RPMI7951 (cell line): Measurements from ENCODE around the gene DMPK. TPM values are rescaled to one million over a fixed set of nuclear protein-coding genes. Genes with fewer than 3 reads are reported as not detected.

Experiments
- DNase-seq: peaks from one replicate; pipeline ENCODE4 v3.0.0-alpha.2; 2012; ENCODE audit warnings: low read depth
- total RNA-seq: library from RNA; depleted of rRNA; stranded (reverse); fragments of >200 nt; shearing (Covaris generic); gene quantifications from 2 replicates; pipeline ENCODE4 v1.2.3, GENCODE V29; 2014; rRNA removed

Gene DMPK, protein sequence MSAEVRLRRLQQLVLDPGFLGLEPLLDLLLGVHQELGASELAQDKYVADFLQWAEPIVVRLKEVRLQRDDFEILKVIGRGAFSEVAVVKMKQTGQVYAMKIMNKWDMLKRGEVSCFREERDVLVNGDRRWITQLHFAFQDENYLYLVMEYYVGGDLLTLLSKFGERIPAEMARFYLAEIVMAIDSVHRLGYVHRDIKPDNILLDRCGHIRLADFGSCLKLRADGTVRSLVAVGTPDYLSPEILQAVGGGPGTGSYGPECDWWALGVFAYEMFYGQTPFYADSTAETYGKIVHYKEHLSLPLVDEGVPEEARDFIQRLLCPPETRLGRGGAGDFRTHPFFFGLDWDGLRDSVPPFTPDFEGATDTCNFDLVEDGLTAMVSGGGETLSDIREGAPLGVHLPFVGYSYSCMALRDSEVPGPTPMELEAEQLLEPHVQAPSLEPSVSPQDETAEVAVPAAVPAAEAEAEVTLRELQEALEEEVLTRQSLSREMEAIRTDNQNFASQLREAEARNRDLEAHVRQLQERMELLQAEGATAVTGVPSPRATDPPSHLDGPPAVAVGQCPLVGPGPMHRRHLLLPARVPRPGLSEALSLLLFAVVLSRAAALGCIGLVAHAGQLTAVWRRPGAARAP
- total RNA-seq = 9.3 and 11.1 TPM in 2 replicates

GRCh38 chr19:45782162-45782691, at the start of gene DMPK:
Gene DMPK (minus strand): TSS chr19:45782490. CDS start chr19:45782352, 138 bp downstream.
- peak; percentile 41 for DNase-seq

GRCh38 chr19:45828945-45829344, 46.7 kb upstream of the DMPK start:
- no peak for DNase-seq

DNA sequence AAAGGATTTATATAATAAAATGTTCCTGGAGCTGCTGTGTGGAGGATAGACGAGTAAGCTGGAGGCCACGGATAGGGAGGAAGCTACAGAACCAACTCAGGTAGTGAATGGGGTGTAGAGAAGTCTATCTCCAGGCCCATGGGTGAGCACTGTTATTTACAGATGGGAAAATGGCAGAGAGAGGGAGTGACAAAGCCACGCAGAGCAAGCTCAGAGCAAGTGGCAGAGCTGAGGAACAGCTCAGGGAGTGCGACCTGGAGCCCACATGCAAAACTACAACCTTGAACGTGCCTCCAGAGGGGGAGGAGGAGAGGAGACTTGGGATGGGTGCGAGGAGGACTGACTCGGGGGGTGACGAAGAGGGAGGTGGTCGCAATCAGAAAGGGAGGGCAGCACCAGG, 46.2 kb upstream of the DMPK start:
- no peak for DNase-seq

GRCh38 chr19:45827459-45828093, 45.3 kb upstream of the DMPK start:
- no peak for DNase-seq

GRCh38 chr19:45826934-45827333, 44.6 kb upstream of the DMPK start:
- DNase-seq = no peak

- DNase-seq = no peak
Measured at GRCh38 chr19:45825917-45826893, 43.9 kb upstream of the DMPK start.

- no peak for DNase-seq
Measured at GRCh38 chr19:45825263-45825605, 42.9 kb upstream of the DMPK start.

DNA sequence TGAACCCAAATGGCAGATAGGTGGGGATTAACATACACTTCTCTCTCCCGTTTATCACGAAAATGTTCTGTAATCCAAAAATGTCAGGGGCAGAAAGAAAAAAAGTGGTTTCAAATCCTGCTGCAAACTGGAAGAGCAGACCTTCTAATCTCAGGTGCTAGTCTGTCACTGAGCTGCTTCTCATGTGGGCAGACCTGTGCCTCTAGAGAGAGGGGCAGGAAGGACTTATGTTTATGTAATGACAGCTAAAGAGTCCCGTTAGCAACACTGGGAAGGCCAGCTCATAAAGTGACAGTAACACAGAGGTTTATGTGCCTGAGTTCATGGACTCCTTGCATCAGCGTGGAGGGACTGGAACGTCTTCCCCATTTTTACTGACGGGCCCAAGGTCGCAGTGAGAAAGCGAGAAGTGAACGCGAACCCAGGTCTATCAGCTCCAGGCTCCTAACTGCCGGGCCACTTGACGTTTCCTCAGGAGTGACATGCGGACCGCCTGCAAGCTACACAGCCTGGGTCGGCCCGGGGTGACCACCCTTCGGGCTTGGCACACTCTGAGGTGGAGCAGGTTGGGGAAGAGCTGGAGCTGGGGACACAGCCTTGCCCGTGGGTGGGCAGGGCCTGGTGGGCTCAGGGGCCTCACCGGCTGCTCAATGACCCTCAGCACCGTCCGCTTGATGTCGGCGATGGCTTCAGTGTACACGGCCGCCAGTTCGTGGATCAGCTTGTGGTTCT, 42.4 kb upstream of the DMPK start:
- no peak for DNase-seq

DNA sequence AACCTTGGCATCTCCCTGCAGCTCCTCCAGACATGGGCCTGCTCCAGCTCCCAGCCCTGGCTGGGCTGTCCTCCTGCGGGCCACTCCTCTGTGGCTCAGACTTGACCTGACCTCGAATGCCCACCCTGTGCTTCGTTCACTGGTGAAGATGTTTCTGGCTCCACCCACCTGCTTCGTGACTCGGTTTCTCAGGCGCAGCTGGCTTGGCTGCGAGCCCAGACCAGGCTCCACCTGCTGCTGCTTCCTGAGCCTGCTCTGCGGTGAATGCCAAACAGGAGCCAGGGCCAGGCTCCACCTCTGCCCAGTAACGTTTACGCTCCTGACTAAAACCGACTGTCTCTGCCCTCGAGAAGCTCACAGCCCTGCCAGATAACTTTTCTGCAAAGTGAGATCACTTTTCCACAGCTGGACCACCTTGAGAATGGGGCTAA, 41.8 kb upstream of the DMPK start:
- no peak for DNase-seq

GRCh38 chr19:45823182-45823581, 40.9 kb upstream of the DMPK start:
- no peak for DNase-seq

DNA sequence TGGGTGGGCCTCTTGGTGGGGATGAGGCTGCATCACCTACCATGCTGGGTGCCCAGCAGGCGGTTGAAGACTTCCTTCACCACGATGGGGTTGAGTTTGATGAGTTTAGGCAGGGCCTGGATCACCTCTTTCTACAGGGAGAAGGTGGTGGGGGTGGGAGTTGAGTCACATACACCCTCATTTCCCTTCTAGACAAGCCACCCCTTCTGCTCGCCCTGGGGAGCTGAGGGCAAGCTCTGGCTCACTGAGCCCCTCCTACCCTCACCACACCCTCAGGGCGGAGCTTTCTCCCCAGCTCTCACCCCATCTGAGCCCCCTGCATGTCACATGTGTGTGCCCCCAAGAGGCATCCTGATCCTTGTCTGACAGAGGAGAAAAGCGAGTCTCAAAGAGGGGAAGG, 40.4 kb upstream of the DMPK start:
- DNase-seq = no peak

GRCh38 chr19:45821570-45821969, 39.3 kb upstream of the DMPK start:
- no peak for DNase-seq

- no peak for DNase-seq
Measured at GRCh38 chr19:45821103-45821521, 38.8 kb upstream of the DMPK start.

DNA sequence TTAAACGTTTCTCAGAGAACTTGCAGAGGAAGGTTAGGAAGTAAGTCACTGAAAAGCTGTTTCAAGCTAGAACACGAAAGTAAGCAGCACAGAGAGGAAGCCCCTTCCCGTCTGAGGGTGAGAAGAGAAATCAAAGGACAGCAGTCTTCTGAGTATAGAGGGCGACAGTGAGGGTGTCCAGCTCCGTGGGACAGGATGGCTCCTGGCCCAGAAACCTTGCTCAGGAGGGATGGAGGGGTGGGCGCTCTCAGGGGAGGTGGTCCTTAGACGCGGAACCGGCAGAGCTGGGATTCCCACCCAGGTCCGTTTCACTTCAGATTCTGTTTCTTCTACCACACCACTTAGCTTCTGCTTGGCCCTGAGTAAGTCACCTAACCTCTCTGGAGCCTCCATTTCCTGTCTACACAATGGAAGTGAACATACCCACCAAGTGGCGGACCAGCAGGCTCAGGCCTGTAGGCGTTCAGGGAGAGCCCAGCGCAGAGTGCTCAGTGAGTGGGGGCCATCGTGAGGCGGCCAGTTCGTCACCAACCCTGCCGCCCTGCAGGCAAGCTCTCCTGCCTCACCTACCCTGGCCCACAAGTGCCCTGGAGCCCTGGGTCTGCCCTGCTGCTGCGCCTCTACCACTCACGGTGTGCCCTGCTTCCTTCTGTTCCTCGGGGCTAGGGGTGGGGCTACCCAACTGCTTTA, 38.3 kb upstream of the DMPK start:
- DNase-seq = no peak

- no peak for DNase-seq
Measured at GRCh38 chr19:45819769-45820168, 37.5 kb upstream of the DMPK start.

DNA sequence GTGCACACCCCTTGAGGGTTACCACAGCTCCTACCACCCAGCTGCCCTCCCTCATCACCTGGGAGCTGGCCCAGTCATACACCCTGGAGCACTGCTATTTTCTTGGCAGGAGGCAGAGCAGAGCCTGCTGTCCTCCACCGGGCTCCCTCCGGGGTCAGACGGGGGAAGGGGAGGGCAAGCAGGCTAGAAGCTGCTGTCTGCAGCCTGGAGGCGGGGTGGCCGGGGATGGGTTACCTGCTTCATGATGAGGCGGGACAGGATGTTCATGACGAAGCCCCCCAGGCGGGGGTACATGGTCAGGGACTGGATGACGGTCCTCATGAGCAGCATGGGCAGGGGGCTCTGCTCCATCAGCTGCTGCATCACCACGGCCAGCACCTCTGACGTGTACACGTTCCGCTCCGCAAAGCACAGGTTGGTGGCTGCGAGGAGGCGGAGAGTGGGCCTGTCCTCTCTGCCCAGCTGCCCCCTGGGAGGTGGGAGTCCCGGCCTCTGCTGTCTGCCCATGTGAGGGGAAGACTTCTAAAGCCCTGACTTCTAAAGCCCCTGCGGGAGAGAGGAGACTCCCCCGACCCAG, 35.5 kb upstream of the DMPK start:
- DNase-seq = peak; percentile 48

DNA sequence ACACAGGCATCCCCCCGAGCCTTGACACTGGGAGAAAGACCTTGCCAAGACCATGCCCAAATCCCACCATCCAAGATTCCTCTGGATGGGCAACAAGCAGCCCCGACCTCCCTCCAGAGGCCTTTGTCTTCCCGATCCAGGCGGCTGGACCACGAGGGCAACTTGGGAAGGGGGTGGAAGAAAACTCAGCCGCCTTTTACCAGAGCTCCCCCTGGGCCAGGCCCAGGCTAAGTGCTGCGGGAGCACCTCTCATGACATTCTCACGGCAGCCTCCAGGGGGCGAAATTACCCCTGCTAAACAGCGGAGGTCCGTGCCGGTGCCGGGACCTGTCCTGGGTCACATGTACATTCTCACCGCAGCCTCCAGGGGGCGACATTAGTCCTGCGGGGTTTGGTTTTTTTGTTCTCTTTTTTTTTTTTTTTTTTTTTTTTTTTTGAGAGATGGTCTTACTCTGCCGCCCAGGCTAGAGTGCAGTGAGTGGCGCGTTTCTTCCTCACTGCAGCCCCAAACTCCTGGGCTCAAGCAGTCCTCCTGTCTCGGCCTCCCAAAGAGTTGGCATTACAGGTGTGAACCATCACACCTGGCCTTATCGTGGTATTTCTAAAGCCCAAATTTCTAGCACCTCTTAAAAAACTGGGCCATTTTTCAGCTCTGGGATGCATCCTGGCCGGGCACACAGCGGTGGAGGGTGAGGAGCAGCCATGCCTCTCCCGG, 34.9 kb upstream of the DMPK start:
- DNase-seq = peak; percentile 84

DNA sequence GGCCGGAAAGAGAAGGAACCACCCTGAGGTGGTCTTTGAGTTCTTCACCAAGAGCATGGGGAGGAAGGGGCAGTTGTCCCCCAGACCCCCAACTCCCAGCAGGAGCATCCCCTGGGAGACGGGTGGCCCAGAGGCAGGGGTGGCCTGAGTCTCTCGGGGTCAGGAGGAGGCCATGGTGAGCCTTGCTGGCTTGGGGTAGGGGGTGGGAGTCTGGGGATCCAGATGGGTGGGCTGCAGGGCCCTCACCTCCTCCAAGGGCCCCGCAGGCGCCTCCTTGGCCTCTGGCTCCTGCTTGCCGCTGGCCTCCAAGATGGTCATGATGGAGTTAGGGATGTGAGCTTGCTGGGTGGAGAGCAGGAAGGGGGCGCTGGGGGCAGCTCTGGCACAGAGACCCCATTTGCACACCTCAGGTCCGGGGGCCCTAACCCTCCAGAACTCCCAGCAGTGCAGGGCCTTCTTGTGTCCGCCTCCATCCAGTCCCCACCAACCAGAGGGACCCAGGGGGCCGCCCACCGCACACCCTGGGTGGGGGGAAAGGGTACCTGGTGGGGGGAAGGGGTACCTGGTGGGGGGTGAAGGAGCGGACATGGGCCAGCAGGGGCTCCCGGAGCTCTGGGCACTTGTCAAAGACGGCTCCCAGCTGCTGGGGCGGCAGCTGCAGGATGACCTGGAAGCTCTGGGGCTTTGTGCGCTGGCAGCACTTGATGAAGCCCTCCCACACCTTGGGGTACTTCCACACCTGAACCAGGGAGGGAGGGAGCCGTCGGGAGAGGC, 34.1 kb upstream of the DMPK start:
- no peak for DNase-seq
